H9 (cell line): ENCODE results near the gene BYSL. TPM values are rescaled to one million over a fixed set of nuclear protein-coding genes. Genes with fewer than 3 reads are reported as not detected.

Source experiments
- DNase-seq: peaks from one replicate; pipeline ENCODE4 v3.0.0-alpha.2; 2017
- H2AFZ ChIP-seq: one replicate; pipeline ENCODE4 v1.6.1; 2013; ENCODE audit warnings: mild to moderate bottlenecking, low read length, control low read depth, moderate library complexity
- H2AK5ac ChIP-seq: 2 replicates; pipeline ENCODE4 v1.6.1; 2013; ENCODE audit warnings: low read length, control low read depth, mixed read lengths; ENCODE audit not compliant: insufficient read length
- H2BK120ac ChIP-seq: one replicate; pipeline ENCODE4 v1.6.1; 2013; ENCODE audit warnings: low read depth, mild to moderate bottlenecking, low read length, control low read depth, inconsistent platforms; ENCODE audit not compliant: poor library complexity, severe bottlenecking
- H2BK12ac ChIP-seq: 2 replicates; pipeline ENCODE4 v1.6.1; 2013; ENCODE audit warnings: low read length, control low read depth, mixed read lengths, low read depth; ENCODE audit not compliant: insufficient read length
- H2BK15ac ChIP-seq: 2 replicates; pipeline ENCODE4 v1.6.1; 2013; ENCODE audit warnings: low read depth, low read length, control low read depth
- H2BK20ac ChIP-seq: one replicate; pipeline ENCODE4 v1.6.1; 2013; ENCODE audit warnings: low read depth, mild to moderate bottlenecking, low read length, control low read depth, inconsistent platforms; ENCODE audit not compliant: poor library complexity, severe bottlenecking
- H2BK5ac ChIP-seq: 2 replicates; pipeline ENCODE4 v1.6.1; 2013; ENCODE audit warnings: low read length, control low read depth, mixed read lengths; ENCODE audit not compliant: insufficient read length
- H3K14ac ChIP-seq: 2 replicates; pipeline ENCODE4 v1.6.1; 2013; ENCODE audit warnings: low read length, control low read depth; ENCODE audit not compliant: insufficient read depth
- H3K18ac ChIP-seq: 2 replicates; pipeline ENCODE4 v1.6.1; 2013; ENCODE audit warnings: low read depth, mild to moderate bottlenecking, mixed read lengths, low read length, control low read depth; ENCODE audit not compliant: insufficient read length
- H3K23ac ChIP-seq: 2 replicates; pipeline ENCODE4 v1.6.1; 2013; ENCODE audit warnings: low read length, control low read depth, mixed read lengths, low read depth; ENCODE audit not compliant: insufficient read length
- H3K23me2 ChIP-seq: 2 replicates; pipeline ENCODE4 v1.6.1; 2013; ENCODE audit warnings: low read depth, mild to moderate bottlenecking, mixed read lengths, low read length, control low read depth; ENCODE audit not compliant: insufficient read length, poor library complexity, severe bottlenecking
- H3K27ac ChIP-seq: 2 replicates; pipeline ENCODE4 v1.5.1; 2013; ENCODE audit warnings: low read length, control low read depth, mixed read lengths, low read depth; ENCODE audit not compliant: insufficient read length
- H3K27me3 ChIP-seq: 2 replicates; pipeline ENCODE4 v1.6.1; 2013; ENCODE audit warnings: low read length, control low read depth, inconsistent platforms; ENCODE audit not compliant: insufficient read depth
- H3K4ac ChIP-seq: 2 replicates; pipeline ENCODE4 v1.6.1; 2013; ENCODE audit warnings: low read depth, mild to moderate bottlenecking, control low read depth, inconsistent platforms, low read length, moderate library complexity
- H3K4me1 ChIP-seq: 2 replicates; pipeline ENCODE4 v1.6.1; 2013; ENCODE audit warnings: low read length, control low read depth, inconsistent platforms; ENCODE audit not compliant: insufficient read depth
- H3K4me2 ChIP-seq: 2 replicates; pipeline ENCODE4 v1.6.1; 2013; ENCODE audit warnings: low read length, control low read depth, mixed read lengths; ENCODE audit not compliant: insufficient read length, insufficient read depth
- H3K56ac ChIP-seq: 2 replicates; pipeline ENCODE4 v1.6.1; 2013; ENCODE audit warnings: low read depth, mild to moderate bottlenecking, mixed read lengths, low read length, control low read depth; ENCODE audit not compliant: insufficient read length
- H3K79me1 ChIP-seq: 2 replicates; pipeline ENCODE4 v1.6.1; 2013; ENCODE audit warnings: low read depth, mild to moderate bottlenecking, moderate library complexity, low read length, control low read depth, inconsistent platforms; ENCODE audit not compliant: insufficient read depth, poor library complexity, severe bottlenecking
- H3K79me2 ChIP-seq: 2 replicates; pipeline ENCODE4 v1.6.1; 2013; ENCODE audit warnings: low read length, control low read depth, inconsistent platforms; ENCODE audit not compliant: insufficient read depth
- H3K9ac ChIP-seq: 2 replicates; pipeline ENCODE4 v1.6.1; 2013; ENCODE audit warnings: low read length, control low read depth, mixed read lengths; ENCODE audit not compliant: insufficient read length; ENCODE audit errors: extremely low read depth
- H3K9me3 ChIP-seq: one replicate; pipeline ENCODE4 v1.6.1; 2013; ENCODE audit warnings: low read depth, low read length, inconsistent platforms; ENCODE audit not compliant: control insufficient read depth
- H3T11ph ChIP-seq: one replicate; pipeline ENCODE4 v1.6.1; 2013; ENCODE audit warnings: mild to moderate bottlenecking, low read length, control low read depth, inconsistent platforms
- H4K20me1 ChIP-seq: one replicate; pipeline ENCODE4 v1.6.1; 2013; ENCODE audit not compliant: control insufficient read depth, insufficient read length, insufficient read depth
- H4K5ac ChIP-seq: 2 replicates; pipeline ENCODE4 v1.6.1; 2013; ENCODE audit warnings: low read depth, mild to moderate bottlenecking, mixed read lengths, low read length, control low read depth; ENCODE audit not compliant: insufficient read length
- H4K8ac ChIP-seq: replicated peaks from 2 replicates; pipeline ENCODE4 v1.6.1; 2013; ENCODE audit warnings: low read length, control low read depth, mixed read lengths, low read depth; ENCODE audit not compliant: insufficient read length
- H4K91ac ChIP-seq: 2 replicates; pipeline ENCODE4 v1.6.1; 2013; ENCODE audit warnings: low read depth, mild to moderate bottlenecking, moderate library complexity, mixed read lengths, low read length, control low read depth; ENCODE audit not compliant: insufficient read length
- H3K27ac Mint-ChIP-seq, 3 experiments: 2 replicates in 2 of 3; 3 replicates in 1 of 3; pipeline ENCODE4 v1.8.0; 2020 to 2021; ENCODE audit warnings: mixed read lengths in 3 of 3, mild to moderate bottlenecking in 1 of 3, moderate library complexity in 1 of 3
- H3K27me3 Mint-ChIP-seq: 2 replicates; pipeline ENCODE4 v1.8.0; 2021; ENCODE audit warnings: low read depth, mild to moderate bottlenecking, moderate library complexity, mixed read lengths
- H3K36me3 Mint-ChIP-seq, 3 experiments: 2 replicates in 2 of 3; 3 replicates in 1 of 3; pipeline ENCODE4 v1.8.0; 2020 to 2021; ENCODE audit warnings: low read depth in 3 of 3, mixed read lengths in 3 of 3; ENCODE audit not compliant: insufficient read depth in 1 of 3
- H3K4me1 Mint-ChIP-seq, 2 experiments: 2 replicates each; pipeline ENCODE4 v1.8.0; 2020; ENCODE audit warnings: mixed read lengths in 2 of 2
- H3K4me3 Mint-ChIP-seq, 2 experiments: 2 replicates in 1 of 2; 3 replicates in 1 of 2; pipeline ENCODE4 v1.8.0; 2020 to 2021; ENCODE audit warnings: mild to moderate bottlenecking in 2 of 2, mixed read lengths in 2 of 2, moderate library complexity in 1 of 2
- H3K9me3 Mint-ChIP-seq, 2 experiments: 2 replicates in 1 of 2; 3 replicates in 1 of 2; pipeline ENCODE4 v1.8.0; 2020; ENCODE audit warnings: mild to moderate bottlenecking in 2 of 2, mixed read lengths in 2 of 2, moderate library complexity in 1 of 2
- CTCF ChIP-seq: fragments of 200-600 bp; sonication (generic); conservative IDR thresholded peaks from 3 replicates; pipeline ENCODE4 v1.8.0; 2021; ENCODE audit warnings: antibody characterized with exemption, mild to moderate bottlenecking
- WGBS: extraction: QIAGEN DNeasy Blood & Tissue Kit; methylation state at CpG from one replicate; pipeline ENCODE4 v1.1.7; 2013; ENCODE audit warnings: missing lambda C conversion rate, low lambda C conversion rate, mixed read lengths; ENCODE audit not compliant: insufficient read length; ENCODE audit errors: extremely low coverage; 5-methylcytosine and 5-hydroxymethylcytosine counted together
- total RNA-seq: library from RNA; stranded (reverse); gene quantifications from 2 replicates; pipeline ENCODE4 v1.2.1, GENCODE V29; 2021

BYSL gene
- total RNA-seq, 1 experiment from 2014 or later = 71.1 TPM

GRCh38 chr6:41878961-41879405, 42.3 kb upstream of the BYSL start:
- Histone ChIP-seq H4K5ac (no peak overlapping the region), H4K8ac (no peak overlapping the region), H3K9ac (no peak overlapping the region), H2BK5ac (no peak overlapping the region), H3K4ac (no peak overlapping the region), H2BK15ac (no peak overlapping the region), H3K79me2 (no peaks in the 10 kb centered on the region), H3K23me2 (no peaks in the 10 kb centered on the region), H3K4me1 (no peaks in the 10 kb centered on the region), H3T11ph (no peak overlapping the region), H3K27me3 (no peaks in the 10 kb centered on the region), H3K27ac (no peak overlapping the region), H2BK12ac (no peak overlapping the region), H4K20me1 (no peaks in the 10 kb centered on the region), H3K23ac (no peak overlapping the region), H3K14ac (no peak overlapping the region), H3K56ac (no peak overlapping the region), H2BK20ac (no peak overlapping the region), H2AFZ (no peak overlapping the region), H4K91ac (no peak overlapping the region), H3K18ac (no peak overlapping the region), H2BK120ac (no peak overlapping the region), H3K79me1 (peaks cover 3% of the 10 kb centered on the region), H3K4me2 (no peak overlapping the region), H2AK5ac (no peak overlapping the region), H3K9me3 (no peaks in the 10 kb centered on the region)
- no peak for TF ChIP-seq CTCF
- WGBS = no CpG with 5 or more reads among the region's 5 CpGs
- no peaks in the 10 kb centered on the region for H3K9me3 Mint-ChIP-seq
- no peak for DNase-seq
- H3K4me1 Mint-ChIP-seq = peaks cover 8 to 10% of the 10 kb centered on the region in 2 experiments
- H3K27me3 Mint-ChIP-seq = no peaks in the 10 kb centered on the region
- H3K36me3 Mint-ChIP-seq = no peaks in the 10 kb centered on the region; a peak in 2 of 7 replicates
- no peak overlapping the region for H3K4me3 Mint-ChIP-seq
- peak overlapping the region in 2 of 3 experiments; percentile 14 to 89; a peak in 2 of 7 replicates for H3K27ac Mint-ChIP-seq
